ENCODE data around the gene ARSA.

GRCh38 chr22:50633086-50633485, 5.1 kb upstream of the ARSA start:
- TF ChIP-seq CTCF (IDR thresholded peaks at IDR 0.05) (no peak), ZFX (IDR thresholded peaks at IDR 0.05; ENCODE audit: borderline replicate concordance) (no peak)
